GM12873 (cell line): Measurements from ENCODE around the gene NHLRC2.

Experiments
- CTCF ChIP-seq: IDR thresholded peaks from 2 replicates; pipeline ENCODE4 v1.5.1; 2012; ENCODE audit warnings: low read depth, mild to moderate bottlenecking, moderate library complexity, low read length, control low read depth; ENCODE audit not compliant: insufficient read depth; ENCODE audit errors: missing control alignments

Gene NHLRC2, protein sequence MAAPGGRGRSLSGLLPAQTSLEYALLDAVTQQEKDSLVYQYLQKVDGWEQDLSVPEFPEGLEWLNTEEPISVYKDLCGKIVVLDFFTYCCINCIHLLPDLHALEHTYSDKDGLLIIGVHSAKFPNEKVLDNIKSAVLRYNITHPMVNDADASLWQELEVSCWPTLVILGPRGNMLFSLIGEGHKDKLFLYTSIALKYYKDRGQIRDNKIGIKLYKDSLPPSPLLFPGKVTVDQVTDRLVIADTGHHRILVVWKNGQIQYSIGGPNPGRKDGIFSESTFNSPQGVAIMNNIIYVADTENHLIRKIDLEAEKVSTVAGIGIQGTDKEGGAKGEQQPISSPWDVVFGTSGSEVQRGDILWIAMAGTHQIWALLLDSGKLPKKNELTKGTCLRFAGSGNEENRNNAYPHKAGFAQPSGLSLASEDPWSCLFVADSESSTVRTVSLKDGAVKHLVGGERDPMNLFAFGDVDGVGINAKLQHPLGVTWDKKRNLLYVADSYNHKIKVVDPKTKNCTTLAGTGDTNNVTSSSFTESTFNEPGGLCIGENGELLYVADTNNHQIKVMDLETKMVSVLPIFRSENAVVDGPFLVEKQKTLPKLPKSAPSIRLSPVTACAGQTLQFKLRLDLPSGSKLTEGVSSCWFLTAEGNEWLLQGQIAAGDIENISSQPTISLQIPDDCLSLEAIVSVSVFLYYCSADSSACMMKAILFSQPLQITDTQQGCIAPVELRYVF

GRCh38 chr10:113854013-113854760 lies at the start of gene NHLRC2, which contains the start of gene DCLRE1A:
NHLRC2 (plus strand) TSS chr10:113854661; CDS start chr10:113854873, 212 bp downstream.
DCLRE1A (minus strand) TSS chr10:113854082; CDS start chr10:113853182, 900 bp downstream.
- no peak for TF ChIP-seq CTCF

- TF ChIP-seq CTCF, result no peak
Observed at GRCh38 chr10:113806503-113806902, 48.0 kb upstream of the NHLRC2 start.

GRCh38 chr10:113808168-113808567 lies 46.3 kb upstream of the NHLRC2 start:
- TF ChIP-seq CTCF, result no peak

- no peak for TF ChIP-seq CTCF
Observed at GRCh38 chr10:113819989-113820388, 34.5 kb upstream of the NHLRC2 start.

DNA sequence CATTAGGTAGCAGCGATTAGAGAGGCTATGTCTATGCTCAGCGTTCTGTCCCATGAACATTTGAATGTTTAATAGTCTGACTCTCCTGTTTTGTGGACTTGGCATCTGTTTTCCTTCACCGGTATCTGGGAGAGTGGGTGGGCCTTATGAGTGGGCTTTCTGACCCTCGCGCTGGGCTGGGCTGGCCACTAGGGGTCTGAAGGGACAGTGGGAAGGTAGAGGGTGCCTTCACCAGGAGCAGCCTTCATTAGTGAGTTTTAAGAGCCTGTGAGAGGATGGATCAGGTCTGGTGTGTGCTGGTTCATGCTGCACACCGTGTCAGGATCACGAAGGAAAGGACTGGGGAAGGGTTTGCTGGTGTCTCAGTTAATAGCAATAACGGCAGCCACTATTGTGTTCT lies 34.0 kb upstream of the NHLRC2 start:
- peak; percentile 39 for TF ChIP-seq CTCF

- TF ChIP-seq CTCF, result no peak
Observed at GRCh38 chr10:113822174-113822573, 32.3 kb upstream of the NHLRC2 start.

- no peak for TF ChIP-seq CTCF
Observed at GRCh38 chr10:113823389-113823788, 31.1 kb upstream of the NHLRC2 start.
